DOHH2 (cell line): ENCODE results near the gene CUEDC1.

Source experiments
- H3F3A ChIP-seq: fragments of 200-600 bp; sonication (generic), shearing (Covaris generic); 2 replicates; pipeline ENCODE4 v1.6.0; 2016; ENCODE audit warnings: antibody characterized with exemption, mild to moderate bottlenecking; ENCODE audit not compliant: control insufficient read depth, insufficient read depth
- H3K27ac ChIP-seq: fragments of 200-600 bp; sonication (generic); 2 replicates; pipeline ENCODE4 v1.5.1; 2014; ENCODE audit warnings: low read depth, mild to moderate bottlenecking, low read length, moderate library complexity
- H3K27me3 ChIP-seq: fragments of 200-600 bp; sonication (generic); 2 replicates; pipeline ENCODE4 v1.6.1; 2014; ENCODE audit warnings: mild to moderate bottlenecking, low read length, mixed read lengths; ENCODE audit not compliant: control insufficient read depth
- H3K36me3 ChIP-seq: fragments of 200-600 bp; sonication (generic); 2 replicates; pipeline ENCODE4 v1.6.1; 2014; ENCODE audit warnings: mild to moderate bottlenecking, low read length, moderate library complexity, mixed read lengths; ENCODE audit not compliant: control insufficient read depth
- H3K4me1 ChIP-seq: fragments of 200-600 bp; sonication (generic); 2 replicates; pipeline ENCODE4 v1.6.1; 2014; ENCODE audit warnings: mild to moderate bottlenecking, low read length, mixed read lengths; ENCODE audit not compliant: control insufficient read depth
- H3K4me2 ChIP-seq: fragments of 200-600 bp; sonication (generic); 2 replicates; pipeline ENCODE4 v1.6.0; 2014; ENCODE audit warnings: mild to moderate bottlenecking, low read length, moderate library complexity
- H3K4me3 ChIP-seq: fragments of 200-600 bp; sonication (generic); 2 replicates; pipeline ENCODE4 v1.5.1; 2014; ENCODE audit warnings: mild to moderate bottlenecking, low read length, mixed read lengths
- H3K79me2 ChIP-seq: fragments of 200-600 bp; sonication (generic); 2 replicates; pipeline ENCODE4 v1.6.1; 2014; ENCODE audit warnings: mild to moderate bottlenecking, low read length, mixed read lengths; ENCODE audit not compliant: control insufficient read depth
- H3K9me2 ChIP-seq: fragments of 200-600 bp; sonication (generic); replicated peaks from 2 replicates; pipeline ENCODE4 v1.6.1; 2014; ENCODE audit warnings: mild to moderate bottlenecking, low read length, mixed read lengths; ENCODE audit not compliant: control insufficient read depth
- H3K9me3 ChIP-seq: fragments of 200-600 bp; sonication (generic); 2 replicates; pipeline ENCODE4 v1.6.1; 2014; ENCODE audit warnings: antibody characterized with exemption, low read length, mixed read lengths; ENCODE audit not compliant: control insufficient read depth, insufficient read depth
- H4K20me1 ChIP-seq: fragments of 200-600 bp; sonication (generic); 2 replicates; pipeline ENCODE4 v1.6.0; 2014; ENCODE audit warnings: low read depth, mild to moderate bottlenecking, antibody characterized with exemption, low read length, moderate library complexity; ENCODE audit not compliant: control insufficient read depth, insufficient read depth
- CTCF ChIP-seq: fragments of 200-600 bp; sonication (generic); IDR thresholded peaks from one replicate; pipeline ENCODE4 v1.5.1; 2014; ENCODE audit warnings: antibody characterized with exemption, mild to moderate bottlenecking, low read depth, low read length; ENCODE audit not compliant: poor library complexity, severe bottlenecking
- EZH2phosphoT487 ChIP-seq: fragments of 200-600 bp; sonication (generic); IDR thresholded peaks from 2 replicates; pipeline ENCODE4 v1.6.1; 2017; ENCODE audit warnings: borderline replicate concordance, mild to moderate bottlenecking, antibody characterized with exemption, low read length, moderate library complexity, mixed read lengths

Gene CUEDC1

GRCh38 chr17:57937492-57937891 is 17.7 kb downstream of the CUEDC1 start:
- H3K4me3 ChIP-seq = no peak overlapping the region
- H3K4me1 ChIP-seq = peaks cover 35% of the 10 kb centered on the region
- no peaks in the 10 kb centered on the region for H3K79me2 ChIP-seq
- peaks cover 6% of the 10 kb centered on the region for H3F3A ChIP-seq
- no peak for TF ChIP-seq EZH2phosphoT487
- no peak for TF ChIP-seq CTCF
- H3K9me3 ChIP-seq = no peaks in the 10 kb centered on the region
- H3K9me2 ChIP-seq = no peaks in the 10 kb centered on the region
- 0 out of 2 replicates have a peak, but pooled peaks cover 3% of the 10 kb centered on the region for H4K20me1 ChIP-seq
- H3K27ac ChIP-seq = no peak overlapping the region
- H3K4me2 ChIP-seq = no peak overlapping the region
- H3K36me3 ChIP-seq = no peaks in the 10 kb centered on the region
- peaks cover 46% of the 10 kb centered on the region for H3K27me3 ChIP-seq

- no peaks in the 10 kb centered on the region; the same call in 1 of the 2 replicates for H3F3A ChIP-seq
- H3K4me2 ChIP-seq = no peak overlapping the region
- H3K4me3 ChIP-seq = no peak overlapping the region
- H3K9me3 ChIP-seq = no peaks in the 10 kb centered on the region
- no peaks in the 10 kb centered on the region for H3K79me2 ChIP-seq
- peaks cover 35% of the 10 kb centered on the region for H3K27me3 ChIP-seq
- no peaks in the 10 kb centered on the region for H3K36me3 ChIP-seq
- no peaks in the 10 kb centered on the region for H3K9me2 ChIP-seq
- H3K27ac ChIP-seq = no peak overlapping the region
- TF ChIP-seq EZH2phosphoT487 (no peak), CTCF (no peak)
- H4K20me1 ChIP-seq = 0 out of 2 replicates have a peak, but pooled peaks cover 3% of the 10 kb centered on the region
- peaks cover 21% of the 10 kb centered on the region for H3K4me1 ChIP-seq
Measured at GRCh38 chr17:57935833-57936807, 19.1 kb downstream of the CUEDC1 start.

- peaks cover 4% of the 10 kb centered on the region; the same call in 1 of the 2 replicates for H3K4me1 ChIP-seq
- H3K4me3 ChIP-seq = no peak overlapping the region
- no peaks in the 10 kb centered on the region; the same call in 1 of the 2 replicates for H4K20me1 ChIP-seq
- TF ChIP-seq CTCF = no peak
- TF ChIP-seq EZH2phosphoT487 = no peak
- no peaks in the 10 kb centered on the region for H3F3A ChIP-seq
- no peak overlapping the region for H3K27ac ChIP-seq
- H3K4me2 ChIP-seq = no peak overlapping the region
- H3K36me3 ChIP-seq = no peaks in the 10 kb centered on the region
- peaks cover 58% of the 10 kb centered on the region for H3K27me3 ChIP-seq
- no peaks in the 10 kb centered on the region for H3K79me2 ChIP-seq
- H3K9me3 ChIP-seq = no peaks in the 10 kb centered on the region
- H3K9me2 ChIP-seq = no peaks in the 10 kb centered on the region
Measured at GRCh38 chr17:57931488-57932137, 23.6 kb downstream of the CUEDC1 start.
